GM12875 (cell line): ENCODE results near the gene YIF1B.
"Not testable (repeated sequence)": the region's sequence is repeated elsewhere in the genome, so short reads cannot be mapped to it uniquely, and the experiment has no call there.

Experiments
- H3K4me3 ChIP-seq: one replicate; pipeline ENCODE4 v1.5.1; 2011; ENCODE audit warnings: low read depth, low read length, control low read depth
- CTCF ChIP-seq: IDR thresholded peaks from 2 replicates; pipeline ENCODE4 v1.5.1; 2011; ENCODE audit warnings: low read depth, mild to moderate bottlenecking, control low read depth, inconsistent platforms, low read length, moderate library complexity, borderline replicate concordance; ENCODE audit not compliant: insufficient read depth

Gene YIF1B

GRCh38 chr19:38346837-38347236, 31.1 kb upstream of the YIF1B start:
- H3K4me3 ChIP-seq = no peak overlapping the region
- no peak for TF ChIP-seq CTCF

GRCh38 chr19:38340927-38341326, 25.2 kb upstream of the YIF1B start:
- no peak for TF ChIP-seq CTCF
- H3K4me3 ChIP-seq = no peak overlapping the region

- not testable (repeated sequence) for H3K4me3 ChIP-seq
Observed at GRCh38 chr19:38339011-38339410, 23.3 kb upstream of the YIF1B start.

- H3K4me3 ChIP-seq = peak overlapping the region; percentile 46
- no peak for TF ChIP-seq CTCF
Observed at GRCh38 chr19:38337360-38337653, 21.6 kb upstream of the YIF1B start.

- TF ChIP-seq CTCF = no peak
- peak overlapping the region; percentile 72 for H3K4me3 ChIP-seq
Observed at GRCh38 chr19:38336638-38337359, 21.1 kb upstream of the YIF1B start.

- TF ChIP-seq CTCF = no peak
Observed at GRCh38 chr19:38335949-38336637, 20.3 kb upstream of the YIF1B start.

GRCh38 chr19:38333245-38333644, 17.5 kb upstream of the YIF1B start:
- no peak for TF ChIP-seq CTCF
- no peak overlapping the region for H3K4me3 ChIP-seq

More at GRCh38 chr19:38335949-38336637, 20.3 kb upstream of the YIF1B start:
- peak overlapping the region; percentile 72 for H3K4me3 ChIP-seq
